HEK293 (cell line): ENCODE measurements around the gene KCNQ1.

ENCODE experiments used
- CTCF ChIA-PET: fragments of 350-600 bp; formaldehyde crosslinking; extraction: SDS; loops from one replicate; lab custom pipeline; 2021; ENCODE audit warnings: antibody characterized with exemption; lab: Yijun Ruan, JAX
- POLR2A ChIA-PET: fragments of 300-600 bp; formaldehyde crosslinking; extraction: SDS; loops from one replicate; lab custom pipeline; 2020; ENCODE audit warnings: antibody characterized with exemption, inconsistent platforms; lab: Yijun Ruan, JAX
- H3K27ac ChIP-seq: fragments of 200-500 bp; sonication (Bioruptor generic); 2 replicates; pipeline ENCODE4 v1.5.1; 2014; ENCODE audit warnings: low read depth, low read length, control low read depth, inconsistent platforms; ENCODE audit errors: extremely low read depth
- H3K36me3 ChIP-seq, 2 experiments: fragments of 200-500 bp in 1 of 2; sonication (Bioruptor generic) in 1 of 2; 1 replicate in 1 of 2; 2 replicates in 1 of 2; pipeline ENCODE4 v1.5.1; 2014 to 2017; ENCODE audit warnings: inconsistent platforms in 2 of 2, low read length in 2 of 2; ENCODE audit not compliant: control insufficient read depth in 2 of 2, insufficient read depth in 1 of 2
- H3K4me1 ChIP-seq: fragments of 200-500 bp; sonication (Bioruptor generic); 2 replicates; pipeline ENCODE4 v1.5.1; 2014; ENCODE audit warnings: mild to moderate bottlenecking, low read length, inconsistent platforms; ENCODE audit not compliant: control insufficient read depth, insufficient read depth
- H3K4me3 ChIP-seq: 2 replicates; pipeline ENCODE4 v1.5.1; 2011; ENCODE audit warnings: low read depth, mild to moderate bottlenecking, control low read depth, low read length, moderate library complexity
- H3K9me3 ChIP-seq: fragments of 200-500 bp; sonication (Bioruptor generic); 2 replicates; pipeline ENCODE4 v1.5.1; 2014; ENCODE audit warnings: low read depth, low read length, inconsistent platforms; ENCODE audit not compliant: control insufficient read depth, insufficient read depth
- KLF16 ChIP-seq: fragments of 450-650 bp; formaldehyde crosslinking; IDR thresholded peaks from 2 replicates; pipeline ENCODE4 v1.5.1; 2017; ENCODE audit warnings: missing biosample characterization, missing genetic modification characterization
- PRDM6 ChIP-seq: fragments of 450-650 bp; formaldehyde crosslinking; IDR thresholded peaks from 2 replicates; pipeline ENCODE4 v1.5.1; 2017; ENCODE audit warnings: missing biosample characterization, missing genetic modification characterization
- SCRT1 ChIP-seq: fragments of 450-650 bp; formaldehyde crosslinking; IDR thresholded peaks from 2 replicates; pipeline ENCODE4 v1.5.1; 2016; ENCODE audit warnings: missing biosample characterization, missing genetic modification characterization, borderline replicate concordance
- ZNF132 ChIP-seq: fragments of 450-650 bp; formaldehyde crosslinking; IDR thresholded peaks from 2 replicates; pipeline ENCODE4 v1.5.1; 2017; ENCODE audit warnings: missing biosample characterization, missing genetic modification characterization, borderline replicate concordance
- ZNF211 ChIP-seq: fragments of 450-650 bp; formaldehyde crosslinking; IDR thresholded peaks from 2 replicates; pipeline ENCODE4 v1.5.1; 2016; ENCODE audit warnings: low read depth, missing biosample characterization, missing genetic modification characterization
- ZNF214 ChIP-seq: fragments of 450-650 bp; formaldehyde crosslinking; IDR thresholded peaks from 2 replicates; pipeline ENCODE4 v1.5.1; 2017; ENCODE audit warnings: missing biosample characterization, mild to moderate bottlenecking, missing genetic modification characterization, borderline replicate concordance
- ZNF223 ChIP-seq: fragments of 450-650 bp; formaldehyde crosslinking; IDR thresholded peaks from 2 replicates; pipeline ENCODE4 v1.5.1; 2016; ENCODE audit warnings: missing biosample characterization, missing genetic modification characterization
- ZNF248 ChIP-seq: fragments of 450-650 bp; formaldehyde crosslinking; IDR thresholded peaks from 2 replicates; pipeline ENCODE4 v1.5.1; 2017; ENCODE audit warnings: missing biosample characterization, missing genetic modification characterization
- ZNF280C ChIP-seq: fragments of 450-650 bp; formaldehyde crosslinking; IDR thresholded peaks from 2 replicates; pipeline ENCODE4 v1.5.1; 2016; ENCODE audit warnings: missing biosample characterization, missing genetic modification characterization
- ZNF394 ChIP-seq: fragments of 450-650 bp; formaldehyde crosslinking; IDR thresholded peaks from 2 replicates; pipeline ENCODE4 v1.5.1; 2016; ENCODE audit warnings: missing biosample characterization, missing genetic modification characterization, mild to moderate bottlenecking, moderate library complexity, borderline replicate concordance
- ZNF501 ChIP-seq: fragments of 450-650 bp; formaldehyde crosslinking; IDR thresholded peaks from 2 replicates; pipeline ENCODE4 v1.5.1; 2016; ENCODE audit warnings: missing biosample characterization, missing genetic modification characterization
- ZNF510 ChIP-seq: fragments of 450-650 bp; formaldehyde crosslinking; IDR thresholded peaks from 2 replicates; pipeline ENCODE4 v1.5.1; 2018; ENCODE audit warnings: mild to moderate bottlenecking, missing genetic modification characterization, missing biosample characterization; ENCODE audit not compliant: insufficient replicate concordance
- ZNF544 ChIP-seq: fragments of 450-650 bp; formaldehyde crosslinking; IDR thresholded peaks from 2 replicates; pipeline ENCODE4 v1.5.0; 2017; ENCODE audit warnings: missing biosample characterization, missing genetic modification characterization
- ZNF548 ChIP-seq: fragments of 450-650 bp; formaldehyde crosslinking; IDR thresholded peaks from 2 replicates; pipeline ENCODE4 v1.5.1; 2016; ENCODE audit warnings: missing biosample characterization, missing genetic modification characterization
- ZNF658 ChIP-seq: fragments of 450-650 bp; formaldehyde crosslinking; IDR thresholded peaks from 2 replicates; pipeline ENCODE4; 2016; ENCODE audit warnings: missing biosample characterization, missing genetic modification characterization
- ZNF670 ChIP-seq: fragments of 450-650 bp; formaldehyde crosslinking; IDR thresholded peaks from 2 replicates; pipeline ENCODE4 v1.5.1; 2016; ENCODE audit warnings: missing biosample characterization, missing genetic modification characterization, low read depth
- TF ChIP-seq, protein P1 (sequence below): fragments of 450-650 bp; formaldehyde crosslinking; IDR thresholded peaks from 2 replicates; pipeline ENCODE4 v1.5.1; 2016; ENCODE audit warnings: missing biosample characterization, missing genetic modification characterization
- TF ChIP-seq, protein P2 (sequence below): fragments of 450-650 bp; formaldehyde crosslinking; IDR thresholded peaks from 2 replicates; pipeline ENCODE4 v1.5.1; 2016; ENCODE audit warnings: missing biosample characterization, missing genetic modification characterization

Gene KCNQ1

GRCh38 chr11:2825261-2825888 lies 380.6 kb downstream of the KCNQ1 start:
- CTCF ChIA-PET, result no interaction called here
- H3K4me1 ChIP-seq, result no peaks in the 10 kb centered on the region
- no peak overlapping the region for H3K27ac ChIP-seq
- no peaks in the 10 kb centered on the region for H3K9me3 ChIP-seq
- TF ChIP-seq SCRT1 (no peak), ZNF501 (no peak), ZNF548 (tag by site-specific recombination) (no peak), ZNF214 (tag by site-specific recombination) (no peak), ZNF544 (tag by site-specific recombination) (no peak), KLF16 (tag by site-specific recombination) (no peak), ZNF510 (no peak), ZNF223 (tag by site-specific recombination) (no peak), ZNF670 (tag by site-specific recombination) (no peak), ZNF658 (tag by site-specific recombination) (no peak), ZNF248 (tag by site-specific recombination) (no peak), PRDM6 (tag by site-specific recombination) (no peak), ZNF280C (tag by site-specific recombination) (no peak), ZNF394 (tag by site-specific recombination) (no peak), ZNF132 (tag by site-specific recombination) (no peak), ZNF211 (tag by site-specific recombination) (no peak)
- TF ChIP-seq, protein P1, sequence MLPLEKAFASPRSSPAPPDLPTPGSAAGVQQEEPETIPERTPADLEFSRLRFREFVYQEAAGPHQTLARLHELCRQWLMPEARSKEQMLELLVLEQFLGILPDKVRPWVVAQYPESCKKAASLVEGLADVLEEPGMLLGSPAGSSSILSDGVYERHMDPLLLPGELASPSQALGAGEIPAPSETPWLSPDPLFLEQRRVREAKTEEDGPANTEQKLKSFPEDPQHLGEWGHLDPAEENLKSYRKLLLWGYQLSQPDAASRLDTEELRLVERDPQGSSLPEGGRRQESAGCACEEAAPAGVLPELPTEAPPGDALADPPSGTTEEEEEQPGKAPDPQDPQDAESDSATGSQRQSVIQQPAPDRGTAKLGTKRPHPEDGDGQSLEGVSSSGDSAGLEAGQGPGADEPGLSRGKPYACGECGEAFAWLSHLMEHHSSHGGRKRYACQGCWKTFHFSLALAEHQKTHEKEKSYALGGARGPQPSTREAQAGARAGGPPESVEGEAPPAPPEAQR (tag by site-specific recombination), result no peak
- TF ChIP-seq, protein P2, sequence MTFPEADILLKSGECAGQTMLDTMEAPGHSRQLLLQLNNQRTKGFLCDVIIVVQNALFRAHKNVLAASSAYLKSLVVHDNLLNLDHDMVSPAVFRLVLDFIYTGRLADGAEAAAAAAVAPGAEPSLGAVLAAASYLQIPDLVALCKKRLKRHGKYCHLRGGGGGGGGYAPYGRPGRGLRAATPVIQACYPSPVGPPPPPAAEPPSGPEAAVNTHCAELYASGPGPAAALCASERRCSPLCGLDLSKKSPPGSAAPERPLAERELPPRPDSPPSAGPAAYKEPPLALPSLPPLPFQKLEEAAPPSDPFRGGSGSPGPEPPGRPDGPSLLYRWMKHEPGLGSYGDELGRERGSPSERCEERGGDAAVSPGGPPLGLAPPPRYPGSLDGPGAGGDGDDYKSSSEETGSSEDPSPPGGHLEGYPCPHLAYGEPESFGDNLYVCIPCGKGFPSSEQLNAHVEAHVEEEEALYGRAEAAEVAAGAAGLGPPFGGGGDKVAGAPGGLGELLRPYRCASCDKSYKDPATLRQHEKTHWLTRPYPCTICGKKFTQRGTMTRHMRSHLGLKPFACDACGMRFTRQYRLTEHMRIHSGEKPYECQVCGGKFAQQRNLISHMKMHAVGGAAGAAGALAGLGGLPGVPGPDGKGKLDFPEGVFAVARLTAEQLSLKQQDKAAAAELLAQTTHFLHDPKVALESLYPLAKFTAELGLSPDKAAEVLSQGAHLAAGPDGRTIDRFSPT (tag by site-specific recombination), result no peak
- no peak overlapping the region for H3K4me3 ChIP-seq
- no peaks in the 10 kb centered on the region for H3K36me3 ChIP-seq
- POLR2A ChIA-PET, result no interaction called here
